Breast epithelium (tissue), 4 donors: Measurements from ENCODE around the gene NOB1. TPM values are rescaled to one million over a fixed set of nuclear protein-coding genes. Genes with fewer than 3 reads are reported as not detected.

Experiments used
- DNase-seq, 2 donors: peaks; one replicate each; pipeline ENCODE4 v3.0.0-alpha.2; 2019; ENCODE audit warnings: low spot score in 2 of 2
- H3K27ac ChIP-seq, 2 donors: fragments of 200-600 bp; sonication (generic) in 1 of 2; one replicate each; pipeline ENCODE4 v1.5.1; 2016 to 2019; ENCODE audit warnings: mild to moderate bottlenecking in 1 of 2
- H3K27me3 ChIP-seq, 2 donors: fragments of 200-600 bp; sonication (generic) in 1 of 2; one replicate each; pipeline versions ENCODE4 v1.5.1 to v1.6.0; 2017 to 2019; ENCODE audit warnings: control low read depth in 1 of 2, mild to moderate bottlenecking in 1 of 2
- H3K36me3 ChIP-seq: fragments of 200-600 bp; one replicate; pipeline ENCODE4 v1.5.1; 2019
- H3K4me1 ChIP-seq, 2 donors: fragments of 200-600 bp; sonication (generic); one replicate each; pipeline ENCODE4 v1.5.1; 2016 to 2019; ENCODE audit warnings: control low read depth in 1 of 2
- H3K4me3 ChIP-seq, 3 donors: fragments of 200-600 bp; sonication (generic); 1 replicate in 2 of 3; 2 replicates in 1 of 3; pipeline ENCODE4 v1.5.1; 2016 to 2019; ENCODE audit warnings: mild to moderate bottlenecking in 3 of 3, moderate library complexity in 2 of 3
- H3K9me3 ChIP-seq, 2 donors: fragments of 200-600 bp; sonication (generic) in 1 of 2; one replicate each; pipeline ENCODE4 v1.5.1; 2016 to 2019; ENCODE audit warnings: control low read depth in 1 of 2
- POLR2A ChIP-seq: fragments of 450-650 bp; IDR thresholded peaks from one replicate; pipeline ENCODE4 v1.6.1; 2016; ENCODE audit warnings: antibody characterized with exemption, mild to moderate bottlenecking, moderate library complexity
- POLR2AphosphoS5 ChIP-seq, 3 donors: sonication (generic); formaldehyde crosslinking; IDR thresholded peaks; one replicate each; pipeline ENCODE4 v1.6.1; 2017; ENCODE audit warnings: antibody characterized with exemption in 3 of 3
- intact Hi-C: fragments of 100-400 bp; cut with DNase I; formaldehyde crosslinking; loops from one replicate; pipeline ENCODE4 v1.15.1; 2023; ENCODE audit warnings: low total_unique reads
- total RNA-seq, 3 donors: library from RNA; depleted of rRNA; stranded (reverse); fragments of >200 nt; gene quantifications; one replicate each; pipeline ENCODE4 v1.1.0, GENCODE V29; 2016
- TF ChIP-seq, protein P1 (sequence below), 3 donors: fragments of 450-650 bp; IDR thresholded peaks; one replicate each; pipeline ENCODE4 v1.5.1; 2016 to 2017; ENCODE audit warnings: antibody characterized with exemption in 3 of 3, mild to moderate bottlenecking in 3 of 3, moderate library complexity in 3 of 3

The NOB1 gene
- total RNA-seq, 3 donors from 2014 or later, result 41.6 to 45.8 (median 41.8) TPM

DNA sequence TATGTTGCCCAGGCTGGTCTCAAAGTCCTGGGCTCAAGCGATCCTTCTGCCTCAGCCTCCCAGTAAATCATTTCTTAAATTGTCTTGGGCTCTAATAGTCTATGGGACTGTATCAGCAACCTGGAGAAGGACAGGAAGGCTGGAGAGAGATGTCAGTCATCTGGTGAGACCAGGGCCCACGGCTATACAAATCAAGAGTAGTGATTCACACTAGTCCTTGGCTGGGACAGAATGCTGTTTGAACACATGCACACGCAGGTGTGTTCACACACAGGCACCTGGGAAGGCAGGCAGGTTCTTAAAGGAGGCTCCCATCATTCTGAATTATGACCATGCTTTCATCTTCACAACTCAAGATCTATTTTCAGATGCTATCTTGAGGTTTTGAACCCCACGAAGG is 42.4 kb downstream of the NOB1 start:
- H3K4me3 ChIP-seq, result no peak overlapping the region
- H3K36me3 ChIP-seq, result no peaks in the 10 kb centered on the region
- peaks cover 0 to 17% of the 10 kb centered on the region in 2 donors for H3K4me1 ChIP-seq
- peak overlapping the region; percentile 82 to 84 for H3K27ac ChIP-seq
- TF ChIP-seq POLR2AphosphoS5 (IDR thresholded peaks at IDR 0.05) (no peak), POLR2A (no peak)
- TF ChIP-seq, protein P1, sequence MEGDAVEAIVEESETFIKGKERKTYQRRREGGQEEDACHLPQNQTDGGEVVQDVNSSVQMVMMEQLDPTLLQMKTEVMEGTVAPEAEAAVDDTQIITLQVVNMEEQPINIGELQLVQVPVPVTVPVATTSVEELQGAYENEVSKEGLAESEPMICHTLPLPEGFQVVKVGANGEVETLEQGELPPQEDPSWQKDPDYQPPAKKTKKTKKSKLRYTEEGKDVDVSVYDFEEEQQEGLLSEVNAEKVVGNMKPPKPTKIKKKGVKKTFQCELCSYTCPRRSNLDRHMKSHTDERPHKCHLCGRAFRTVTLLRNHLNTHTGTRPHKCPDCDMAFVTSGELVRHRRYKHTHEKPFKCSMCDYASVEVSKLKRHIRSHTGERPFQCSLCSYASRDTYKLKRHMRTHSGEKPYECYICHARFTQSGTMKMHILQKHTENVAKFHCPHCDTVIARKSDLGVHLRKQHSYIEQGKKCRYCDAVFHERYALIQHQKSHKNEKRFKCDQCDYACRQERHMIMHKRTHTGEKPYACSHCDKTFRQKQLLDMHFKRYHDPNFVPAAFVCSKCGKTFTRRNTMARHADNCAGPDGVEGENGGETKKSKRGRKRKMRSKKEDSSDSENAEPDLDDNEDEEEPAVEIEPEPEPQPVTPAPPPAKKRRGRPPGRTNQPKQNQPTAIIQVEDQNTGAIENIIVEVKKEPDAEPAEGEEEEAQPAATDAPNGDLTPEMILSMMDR (IDR thresholded peaks at IDR 0.05), result no peak
- H3K27me3 ChIP-seq, result no peaks in the 10 kb centered on the region
- peak in 1 of 2 donors; percentile 11 for DNase-seq
- intact Hi-C loops, result no loop called here
- H3K9me3 ChIP-seq, result no peaks in the 10 kb centered on the region

GRCh38 chr16:69711115-69711740 is 43.5 kb downstream of the NOB1 start:
- peak; percentile 73 to 90 for DNase-seq
- intact Hi-C loops, result no loop called here
- TF ChIP-seq POLR2AphosphoS5 (IDR thresholded peaks at IDR 0.05) (peak in 1 of 3 donors; percentile 19), POLR2A (no peak)
- H3K27ac ChIP-seq, result peak overlapping the region; percentile 82 to 84
- H3K4me1 ChIP-seq, result peaks cover 0 to 23% of the 10 kb centered on the region in 2 donors
- peak overlapping the region in 1 of 3 donors; percentile 9 for H3K4me3 ChIP-seq
- H3K9me3 ChIP-seq, result no peaks in the 10 kb centered on the region
- no peaks in the 10 kb centered on the region for H3K27me3 ChIP-seq
- no peaks in the 10 kb centered on the region for H3K36me3 ChIP-seq

DNA sequence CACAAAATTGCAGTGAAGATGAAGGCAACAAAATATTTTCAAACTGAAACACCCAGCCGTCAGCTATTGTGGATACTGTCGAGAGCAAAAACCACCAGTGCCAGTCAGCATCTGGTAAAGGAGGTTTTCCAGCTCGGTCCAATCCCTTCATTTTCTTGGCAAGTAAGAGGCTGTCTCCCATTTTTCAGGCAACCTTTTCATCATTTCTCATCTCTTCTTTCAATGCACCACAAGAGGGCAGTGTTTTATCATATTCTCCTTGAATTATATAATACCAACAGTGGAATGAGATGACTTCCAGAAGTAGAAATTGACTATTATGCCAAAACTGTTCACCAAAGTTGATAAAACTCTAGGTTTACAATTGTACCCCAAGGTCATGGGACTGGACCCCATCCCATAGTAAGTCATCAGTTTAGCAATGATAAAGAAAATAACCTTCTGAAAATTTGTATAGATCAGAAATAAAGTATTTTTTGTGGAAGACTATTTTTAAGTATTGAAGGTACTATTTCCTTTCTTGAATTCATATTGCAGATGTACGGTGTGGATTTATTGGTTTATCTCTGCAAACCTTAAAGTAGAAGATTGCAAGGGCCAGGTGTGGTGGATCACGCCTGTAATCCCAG is 45.2 kb downstream of the NOB1 start:
- H3K27me3 ChIP-seq, result no peaks in the 10 kb centered on the region
- DNase-seq, result peak in 1 of 2 donors; percentile 16
- H3K27ac ChIP-seq, result peak overlapping the region in 1 of 2 donors; percentile 82
- no peak for TF ChIP-seq POLR2A
- TF ChIP-seq, protein P1 (IDR thresholded peaks at IDR 0.05), result peak; percentile 76 to 83 (median 79)
- intact Hi-C loops, result no loop called here
- no peak overlapping the region for H3K4me3 ChIP-seq
- no peaks in the 10 kb centered on the region for H3K9me3 ChIP-seq
- no peaks in the 10 kb centered on the region for H3K36me3 ChIP-seq
- peaks cover 0 to 24% of the 10 kb centered on the region in 2 donors for H3K4me1 ChIP-seq

- no peak for DNase-seq
- no peak for TF ChIP-seq POLR2AphosphoS5 (IDR thresholded peaks at IDR 0.05)
- TF ChIP-seq, protein P1 (IDR thresholded peaks at IDR 0.05), result no peak
- TF ChIP-seq POLR2A, result no peak
- Histone ChIP-seq H3K27me3 (no peaks in the 10 kb centered on the region), H3K36me3 (no peaks in the 10 kb centered on the region), H3K4me3 (no peak overlapping the region), H3K9me3 (no peaks in the 10 kb centered on the region), H3K27ac (no peak overlapping the region), H3K4me1 (peaks cover 0 to 24% of the 10 kb centered on the region in 2 donors)
- intact Hi-C loops, result no loop called here
Measured at GRCh38 chr16:69707920-69708683, 46.6 kb downstream of the NOB1 start.

- H3K4me3 ChIP-seq, result no peak overlapping the region
- TF ChIP-seq POLR2AphosphoS5 (IDR thresholded peaks at IDR 0.05) (no peak), POLR2A (no peak)
- TF ChIP-seq, protein P1 (IDR thresholded peaks at IDR 0.05), result no peak
- peak in 1 of 2 donors; percentile 15 for DNase-seq
Measured at GRCh38 chr16:69706975-69707340, 47.8 kb downstream of the NOB1 start.

More at GRCh38 chr16:69706975-69707340, 47.8 kb downstream of the NOB1 start:
- Histone ChIP-seq H3K27me3 (no peaks in the 10 kb centered on the region), H3K4me1 (peaks cover 0 to 15% of the 10 kb centered on the region in 2 donors), H3K9me3 (no peaks in the 10 kb centered on the region), H3K36me3 (no peaks in the 10 kb centered on the region), H3K27ac (peak overlapping the region in 1 of 2 donors; percentile 51)
- intact Hi-C loops, result no loop called here
